ENCODE results near the gene OR10AD1.

- TF ChIP-seq EGR1 (IDR thresholded peaks at IDR 0.05) (no peak), YY1 (IDR thresholded peaks at IDR 0.05; ENCODE audit: low read depth) (no peak), RAD21 (IDR thresholded peaks at IDR 0.05; ENCODE audit: low read depth) (no peak), TCF12 (IDR thresholded peaks at IDR 0.05; ENCODE audit: low read depth) (no peak), CREB1 (IDR thresholded peaks at IDR 0.05; ENCODE audit: low read depth) (no peak), EP300 (IDR thresholded peaks at IDR 0.05; ENCODE audit: borderline replicate concordance) (no peak), CEBPB (IDR thresholded peaks at IDR 0.05) (no peak), FOXM1 (IDR thresholded peaks at IDR 0.05; ENCODE audit: borderline replicate concordance, low read depth) (no peak), ZBTB7A (IDR thresholded peaks at IDR 0.05; ENCODE audit: low read depth) (no peak)
Observed at GRCh38 chr12:48180424-48180823, 22.7 kb downstream of the OR10AD1 start.

Measured in Ishikawa (cell line).